ENCODE measurements around the gene RNF123. TPM values are rescaled to one million over a fixed set of nuclear protein-coding genes. Genes with fewer than 3 reads are reported as not detected.
"Not testable (repeated sequence)": the region's sequence is repeated elsewhere in the genome, so short reads cannot be mapped to it uniquely, and the experiment has no call there.

The RNF123 gene
- total and polyA plus RNA-seq, 2 donors: 15.9 to 29.3 TPM

- Histone ChIP-seq H3K4me3 (ENCODE audit: low read depth, low read length) (no peak overlapping the region), H3K4me1 (ENCODE audit: insufficient read depth) (no peaks in the 10 kb centered on the region), H3K36me3 (ENCODE audit: insufficient read depth) (no peaks in the 10 kb centered on the region), H3K27ac (ENCODE audit: low read depth) (no peak overlapping the region)
- no peak for DNase-seq (ENCODE audit: extremely low spot score)
- WGBS: 90% methylated on average over 19 of the region's 19 CpGs
Observed at GRCh38 chr3:49727154-49727923, 38.0 kb downstream of the RNF123 start.

GRCh38 chr3:49727924-49728361, 38.6 kb downstream of the RNF123 start:
- no peak overlapping the region for H3K27ac ChIP-seq (ENCODE audit: low read depth)
- H3K4me3 ChIP-seq (ENCODE audit: low read depth, low read length): no peak overlapping the region
- no peaks in the 10 kb centered on the region for H3K36me3 ChIP-seq (ENCODE audit: insufficient read depth)
- H3K4me1 ChIP-seq (ENCODE audit: insufficient read depth): no peaks in the 10 kb centered on the region
- 94% methylated on average over 15 of the region's 15 CpGs for WGBS
- DNase-seq (ENCODE audit: extremely low spot score): no peak

- Histone ChIP-seq H3K36me3 (ENCODE audit: insufficient read depth) (peaks cover 4% of the 10 kb centered on the region), H3K4me1 (ENCODE audit: insufficient read depth) (no peaks in the 10 kb centered on the region), H3K27ac (ENCODE audit: low read depth) (no peak overlapping the region), H3K4me3 (ENCODE audit: low read depth, low read length) (no peak overlapping the region)
- no peak for DNase-seq (ENCODE audit: extremely low spot score)
- WGBS: 98% methylated on average over 4 of the region's 4 CpGs
Observed at GRCh38 chr3:49729966-49730609, 40.7 kb downstream of the RNF123 start.

- DNase-seq (ENCODE audit: extremely low spot score): no peak
- Histone ChIP-seq H3K4me1 (ENCODE audit: insufficient read depth) (no peaks in the 10 kb centered on the region), H3K4me3 (ENCODE audit: low read depth, low read length) (no peak overlapping the region), H3K27ac (ENCODE audit: low read depth) (no peak overlapping the region), H3K36me3 (ENCODE audit: insufficient read depth) (peaks cover 4% of the 10 kb centered on the region)
- 94% methylated on average over 11 of the region's 11 CpGs for WGBS
Observed at GRCh38 chr3:49732597-49732996, 43.2 kb downstream of the RNF123 start.

- H3K4me3 ChIP-seq (ENCODE audit: low read depth, low read length): no peak overlapping the region
- H3K36me3 ChIP-seq (ENCODE audit: insufficient read depth): peaks cover 4% of the 10 kb centered on the region
- no peak for DNase-seq (ENCODE audit: extremely low spot score)
- no peaks in the 10 kb centered on the region for H3K4me1 ChIP-seq (ENCODE audit: insufficient read depth)
- H3K27ac ChIP-seq (ENCODE audit: low read depth): no peak overlapping the region
- WGBS: 93% methylated on average over 1 of the region's 1 CpG
Observed at GRCh38 chr3:49733551-49733950, 44.2 kb downstream of the RNF123 start.

- 93% methylated on average over 6 of the region's 6 CpGs for WGBS
- peaks cover 4% of the 10 kb centered on the region for H3K36me3 ChIP-seq (ENCODE audit: insufficient read depth)
- H3K4me1 ChIP-seq (ENCODE audit: insufficient read depth): no peaks in the 10 kb centered on the region
- H3K4me3 ChIP-seq (ENCODE audit: low read depth, low read length): no peak overlapping the region
- no peak for DNase-seq (ENCODE audit: extremely low spot score)
- no peak overlapping the region for H3K27ac ChIP-seq (ENCODE audit: low read depth)
Observed at GRCh38 chr3:49734752-49735151, 45.4 kb downstream of the RNF123 start.

GRCh38 chr3:49738067-49738713, 48.8 kb downstream of the RNF123 start:
- H3K4me1 ChIP-seq (ENCODE audit: insufficient read depth): no peaks in the 10 kb centered on the region
- no peak for DNase-seq (ENCODE audit: extremely low spot score)
- peaks cover 4% of the 10 kb centered on the region for H3K36me3 ChIP-seq (ENCODE audit: insufficient read depth)
- WGBS: 92% methylated on average over 11 of the region's 11 CpGs
- H3K4me3 ChIP-seq (ENCODE audit: low read depth, low read length): no peak overlapping the region
- H3K27ac ChIP-seq (ENCODE audit: low read depth): no peak overlapping the region

GRCh38 chr3:49740427-49740826, 51.1 kb downstream of the RNF123 start:
- DNase-seq (ENCODE audit: extremely low spot score): no peak
- no peak overlapping the region for H3K4me3 ChIP-seq (ENCODE audit: low read depth, low read length)
- H3K36me3 ChIP-seq (ENCODE audit: insufficient read depth): no peaks in the 10 kb centered on the region
- no peaks in the 10 kb centered on the region for H3K4me1 ChIP-seq (ENCODE audit: insufficient read depth)
- no peak overlapping the region for H3K27ac ChIP-seq (ENCODE audit: low read depth)

GRCh38 chr3:49745986-49746385, 56.6 kb downstream of the RNF123 start:
- 74% methylated on average over 2 of the region's 2 CpGs for WGBS
- no peak overlapping the region for H3K27ac ChIP-seq (ENCODE audit: low read depth)

GRCh38 chr3:49747792-49748480, 58.6 kb downstream of the RNF123 start:
- no peak for DNase-seq (ENCODE audit: extremely low spot score)
- Histone ChIP-seq H3K36me3 (ENCODE audit: insufficient read depth) (no peaks in the 10 kb centered on the region), H3K27ac (ENCODE audit: low read depth) (no peak overlapping the region), H3K4me1 (ENCODE audit: insufficient read depth) (no peaks in the 10 kb centered on the region), H3K4me3 (ENCODE audit: low read depth, low read length) (no peak overlapping the region)
- WGBS: 76% methylated on average over 13 of the region's 13 CpGs

More at GRCh38 chr3:49745986-49746385, 56.6 kb downstream of the RNF123 start:
- DNase-seq (ENCODE audit: extremely low spot score): no peak
- Histone ChIP-seq H3K36me3 (ENCODE audit: insufficient read depth) (no peaks in the 10 kb centered on the region), H3K4me3 (ENCODE audit: low read depth, low read length) (no peak overlapping the region), H3K4me1 (ENCODE audit: insufficient read depth) (no peaks in the 10 kb centered on the region)

GRCh38 chr3:49748874-49749273, 59.5 kb downstream of the RNF123 start:
- not testable (repeated sequence) for DNase-seq (ENCODE audit: extremely low spot score); H3K4me3 ChIP-seq (ENCODE audit: low read depth, low read length); H3K4me1 ChIP-seq (ENCODE audit: insufficient read depth); H3K27ac ChIP-seq (ENCODE audit: low read depth); H3K36me3 ChIP-seq (ENCODE audit: insufficient read depth)
- WGBS: 89% methylated on average over 5 of the region's 5 CpGs

GRCh38 chr3:49750056-49750455, 60.7 kb downstream of the RNF123 start:
- Histone ChIP-seq H3K4me3 (ENCODE audit: low read depth, low read length) (no peak overlapping the region), H3K4me1 (ENCODE audit: insufficient read depth) (no peaks in the 10 kb centered on the region), H3K36me3 (ENCODE audit: insufficient read depth) (no peaks in the 10 kb centered on the region), H3K27ac (ENCODE audit: low read depth) (no peak overlapping the region)
- 94% methylated on average over 4 of the region's 4 CpGs for WGBS
- DNase-seq (ENCODE audit: extremely low spot score): no peak

- no peak for DNase-seq (ENCODE audit: extremely low spot score)
- no peaks in the 10 kb centered on the region for H3K36me3 ChIP-seq (ENCODE audit: insufficient read depth)
- H3K4me1 ChIP-seq (ENCODE audit: insufficient read depth): no peaks in the 10 kb centered on the region
- no peak overlapping the region for H3K27ac ChIP-seq (ENCODE audit: low read depth)
- 90% methylated on average over 4 of the region's 4 CpGs for WGBS
- no peak overlapping the region for H3K4me3 ChIP-seq (ENCODE audit: low read depth, low read length)
Observed at GRCh38 chr3:49751501-49751900, 62.1 kb downstream of the RNF123 start.

All from urinary bladder (tissue), 4 donors.